HEK293T (cell line): ENCODE data around the gene NPPA.

Experiments
- ARNT ChIP-seq: fragments of 450-650 bp; IDR thresholded peaks from 2 replicates; pipeline ENCODE4 v1.6.1; 2017; ENCODE audit warnings: mild to moderate bottlenecking
- BHLHE40 ChIP-seq: fragments of 450-650 bp; IDR thresholded peaks from 2 replicates; pipeline ENCODE4 v1.6.1; 2016; ENCODE audit warnings: mild to moderate bottlenecking, moderate library complexity, borderline replicate concordance
- CTBP1 ChIP-seq: fragments of 450-650 bp; IDR thresholded peaks from 2 replicates; pipeline ENCODE4 v1.6.1; 2016; ENCODE audit warnings: borderline replicate concordance
- ELF4 ChIP-seq: fragments of 450-650 bp; IDR thresholded peaks from 2 replicates; pipeline ENCODE4 v1.6.1; 2017; ENCODE audit warnings: antibody characterized with exemption
- FOXK2 ChIP-seq: fragments of 450-650 bp; IDR thresholded peaks from 2 replicates; pipeline ENCODE4 v1.6.1; 2016; ENCODE audit warnings: mild to moderate bottlenecking
- FOXM1 ChIP-seq: fragments of 450-650 bp; IDR thresholded peaks from 2 replicates; pipeline ENCODE4 v1.6.1; 2017; ENCODE audit warnings: mild to moderate bottlenecking, borderline replicate concordance
- LEF1 ChIP-seq: fragments of 450-650 bp; IDR thresholded peaks from 2 replicates; pipeline ENCODE4 v1.6.1; 2017; ENCODE audit warnings: mild to moderate bottlenecking, borderline replicate concordance
- SP1 ChIP-seq: fragments of 450-650 bp; IDR thresholded peaks from 2 replicates; pipeline ENCODE4 v1.6.1; 2017
- SUZ12 ChIP-seq: fragments of 450-650 bp; IDR thresholded peaks from 2 replicates; pipeline ENCODE4 v1.6.1; 2016; ENCODE audit warnings: mild to moderate bottlenecking
- TARDBP ChIP-seq: fragments of 450-650 bp; IDR thresholded peaks from 2 replicates; pipeline ENCODE4 v1.6.1; 2016
- ZNF384 ChIP-seq: fragments of 450-650 bp; IDR thresholded peaks from 2 replicates; pipeline ENCODE4 v1.6.1; 2016
- TF ChIP-seq, protein P1 (sequence below): fragments of 450-650 bp; IDR thresholded peaks from 2 replicates; pipeline ENCODE4 v1.6.1; 2016

DNA sequence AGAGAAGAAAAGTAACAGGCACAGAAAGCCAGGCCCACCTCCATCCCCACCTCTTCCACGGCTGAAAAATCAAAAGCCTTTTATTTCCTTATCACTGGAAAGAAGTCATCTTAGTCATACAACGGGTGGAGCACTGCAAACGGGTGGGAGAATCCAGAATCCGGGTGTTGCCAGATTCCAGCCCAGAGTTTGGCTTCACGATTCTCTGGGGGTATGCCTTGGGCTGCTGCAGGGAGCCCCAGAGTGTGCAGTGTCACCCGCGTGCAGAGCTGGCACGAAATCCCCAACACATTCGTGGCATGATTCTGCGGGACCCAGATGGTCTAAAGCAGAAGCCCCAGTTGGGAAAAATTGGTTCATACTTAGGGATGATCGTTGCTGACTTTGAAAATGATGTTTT, 2.6 kb upstream of the NPPA start:
- no peak for TF ChIP-seq FOXK2
- TF ChIP-seq, protein P1, sequence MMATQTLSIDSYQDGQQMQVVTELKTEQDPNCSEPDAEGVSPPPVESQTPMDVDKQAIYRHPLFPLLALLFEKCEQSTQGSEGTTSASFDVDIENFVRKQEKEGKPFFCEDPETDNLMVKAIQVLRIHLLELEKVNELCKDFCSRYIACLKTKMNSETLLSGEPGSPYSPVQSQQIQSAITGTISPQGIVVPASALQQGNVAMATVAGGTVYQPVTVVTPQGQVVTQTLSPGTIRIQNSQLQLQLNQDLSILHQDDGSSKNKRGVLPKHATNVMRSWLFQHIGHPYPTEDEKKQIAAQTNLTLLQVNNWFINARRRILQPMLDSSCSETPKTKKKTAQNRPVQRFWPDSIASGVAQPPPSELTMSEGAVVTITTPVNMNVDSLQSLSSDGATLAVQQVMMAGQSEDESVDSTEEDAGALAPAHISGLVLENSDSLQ: no peak
- TF ChIP-seq SP1: no peak
- TF ChIP-seq TARDBP: no peak
- no peak for TF ChIP-seq SUZ12
- TF ChIP-seq ZNF384: no peak
- no peak for TF ChIP-seq FOXM1
- no peak for TF ChIP-seq CTBP1
- no peak for TF ChIP-seq ELF4
- no peak for TF ChIP-seq LEF1
- no peak for TF ChIP-seq BHLHE40
- no peak for TF ChIP-seq ARNT
